Upper lobe of right lung (tissue), 1 donor: ENCODE data around the gene COLEC12. TPM values are rescaled to one million over a fixed set of nuclear protein-coding genes. Genes with fewer than 3 reads are reported as not detected.

Source experiments
- ATAC-seq: fragments of 200-7000 bp; cut with Tn5 transposase; one replicate; pipeline ENCODE4 v1.9.1; 2020; ENCODE audit warnings: mild to moderate bottlenecking, moderate library complexity
- DNase-seq: peaks from one replicate; pipeline ENCODE4 v3.0.0-alpha.2; 2020
- H3K27ac ChIP-seq: fragments of 200-600 bp; one replicate; pipeline ENCODE4 v1.8.0; 2022
- H3K27me3 ChIP-seq: fragments of 200-600 bp; one replicate; pipeline ENCODE4 v1.8.0; 2022; ENCODE audit warnings: mild to moderate bottlenecking
- H3K36me3 ChIP-seq: fragments of 200-600 bp; one replicate; pipeline ENCODE4 v1.8.0; 2022
- H3K4me1 ChIP-seq: fragments of 200-600 bp; one replicate; pipeline ENCODE4 v1.8.0; 2022
- H3K4me3 ChIP-seq: fragments of 200-600 bp; one replicate; pipeline ENCODE4 v1.8.0; 2022; ENCODE audit warnings: mild to moderate bottlenecking
- H3K9me3 ChIP-seq: fragments of 200-600 bp; one replicate; pipeline ENCODE4 v1.8.0; 2022
- CTCF ChIP-seq: fragments of 200-600 bp; IDR thresholded peaks from one replicate; pipeline ENCODE4 v1.8.0; 2022; ENCODE audit warnings: antibody characterized with exemption
- intact Hi-C: fragments of 100-400 bp; cut with DNase I; formaldehyde crosslinking; loops from one replicate; pipeline ENCODE4 v1.11.0; 2022
- total RNA-seq: library from RNA; stranded (reverse); fragmentation: NEBNext Ultra II Directional; extraction: Animal tissue kit (Norgen Biotek cat#: 25700); gene quantifications from one replicate; pipeline ENCODE4 v1.2.1, GENCODE V29; 2021
- donor health status: DM: no; HTN: yes; CAD: no; lungs with severe emphysema.

Gene COLEC12
- total RNA-seq, 1 donor from 2014 or later: 55.2 TPM

GRCh38 chr18:432791-433190, 67.7 kb downstream of the COLEC12 start:
- Histone ChIP-seq H3K9me3 (no peaks in the 10 kb centered on the region), H3K27me3 (no peaks in the 10 kb centered on the region), H3K36me3 (no peaks in the 10 kb centered on the region), H3K27ac (no peak overlapping the region), H3K4me1 (peaks cover 11% of the 10 kb centered on the region), H3K4me3 (no peak overlapping the region)
- TF ChIP-seq CTCF: no peak
- ATAC-seq (no peak), DNase-seq (no peak)
- intact Hi-C loops: no loop called here

- Histone ChIP-seq H3K27me3 (no peaks in the 10 kb centered on the region), H3K4me1 (peaks cover 4% of the 10 kb centered on the region), H3K4me3 (no peak overlapping the region), H3K9me3 (no peaks in the 10 kb centered on the region), H3K27ac (no peak overlapping the region), H3K36me3 (no peaks in the 10 kb centered on the region)
- intact Hi-C loops: no loop called here
- TF ChIP-seq CTCF: no peak
- no peak for ATAC-seq
- no peak for DNase-seq
Observed at GRCh38 chr18:429030-429429, 71.5 kb downstream of the COLEC12 start.

GRCh38 chr18:427005-427404, 73.5 kb downstream of the COLEC12 start:
- Histone ChIP-seq H3K27ac (no peak overlapping the region), H3K36me3 (no peaks in the 10 kb centered on the region), H3K4me3 (no peak overlapping the region), H3K4me1 (no peaks in the 10 kb centered on the region), H3K9me3 (no peaks in the 10 kb centered on the region), H3K27me3 (no peaks in the 10 kb centered on the region)
- DNase-seq (no peak), ATAC-seq (no peak)
- intact Hi-C loops: no loop called here
- no peak for TF ChIP-seq CTCF

- no peaks in the 10 kb centered on the region for H3K27me3 ChIP-seq
- TF ChIP-seq CTCF: no peak
- no peaks in the 10 kb centered on the region for H3K9me3 ChIP-seq
- DNase-seq (no peak), ATAC-seq (no peak)
- H3K4me3 ChIP-seq: no peak overlapping the region
- intact Hi-C loops: no loop called here
- H3K36me3 ChIP-seq: no peaks in the 10 kb centered on the region
- H3K4me1 ChIP-seq: no peaks in the 10 kb centered on the region
- H3K27ac ChIP-seq: no peak overlapping the region
Observed at GRCh38 chr18:425106-425745, 75.3 kb downstream of the COLEC12 start.

DNA sequence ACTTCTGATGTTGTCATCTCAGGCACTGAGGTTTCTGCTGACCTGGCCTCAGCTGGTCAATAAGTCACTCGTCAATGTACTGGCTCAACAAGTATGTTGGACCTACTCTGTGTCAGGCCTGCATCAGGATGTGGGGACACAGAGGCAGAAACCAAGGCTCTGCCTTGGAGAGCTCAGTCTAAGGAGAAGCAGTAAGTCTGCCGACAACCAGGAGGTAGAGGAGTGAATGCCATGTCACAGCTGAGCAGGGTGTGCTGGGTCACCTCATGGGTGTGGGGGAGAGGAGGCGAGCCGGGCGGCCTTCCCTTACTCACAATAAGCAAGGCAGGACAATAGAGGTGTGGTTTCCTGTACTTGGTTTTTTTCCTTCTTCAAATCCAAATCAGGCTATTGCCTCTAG, 75.8 kb downstream of the COLEC12 start:
- Histone ChIP-seq H3K4me1 (no peaks in the 10 kb centered on the region), H3K27ac (no peak overlapping the region), H3K4me3 (no peak overlapping the region), H3K27me3 (no peaks in the 10 kb centered on the region), H3K9me3 (no peaks in the 10 kb centered on the region), H3K36me3 (no peaks in the 10 kb centered on the region)
- intact Hi-C loops: no loop called here
- ATAC-seq (no peak), DNase-seq (no peak)
- TF ChIP-seq CTCF: no peak
